ENCODE results near the gene ZRANB1.
A peak's percentile ranks its signal among the peaks of the same experiment; 100 is the strongest.

Gene ZRANB1

GRCh38 chr10:125005312-125006187 is 63.6 kb downstream of the ZRANB1 start:
- DNase-seq (ENCODE audit: low spot score): no peak

- DNase-seq (ENCODE audit: low spot score): no peak
Observed at GRCh38 chr10:125006188-125006680, 64.3 kb downstream of the ZRANB1 start.

- DNase-seq (ENCODE audit: low spot score): peak; percentile 95
Observed at GRCh38 chr10:125006921-125007426, 65.1 kb downstream of the ZRANB1 start.

GRCh38 chr10:125007436-125007835 is 65.5 kb downstream of the ZRANB1 start:
- no peak for DNase-seq (ENCODE audit: low spot score)

GRCh38 chr10:125008689-125009638 is 67.0 kb downstream of the ZRANB1 start:
- no peak for DNase-seq (ENCODE audit: low spot score)

- no peak for DNase-seq (ENCODE audit: low spot score)
Observed at GRCh38 chr10:125009661-125010161, 67.8 kb downstream of the ZRANB1 start.

- no peak for DNase-seq (ENCODE audit: low spot score)
Observed at GRCh38 chr10:125010362-125010761, 68.4 kb downstream of the ZRANB1 start.

GRCh38 chr10:125011171-125011925 is 69.4 kb downstream of the ZRANB1 start:
- no peak for DNase-seq (ENCODE audit: low spot score)

- no peak for DNase-seq (ENCODE audit: low spot score)
Observed at GRCh38 chr10:125011926-125012705, 70.2 kb downstream of the ZRANB1 start.

- DNase-seq (ENCODE audit: low spot score): no peak
Observed at GRCh38 chr10:125012851-125013528, 71.1 kb downstream of the ZRANB1 start.

- no peak for DNase-seq (ENCODE audit: low spot score)
Observed at GRCh38 chr10:125013529-125013872, 71.6 kb downstream of the ZRANB1 start.

- no peak for DNase-seq (ENCODE audit: low spot score)
Observed at GRCh38 chr10:125014086-125014830, 72.3 kb downstream of the ZRANB1 start.

- no peak for DNase-seq (ENCODE audit: low spot score)
Observed at GRCh38 chr10:125014836-125015355, 73.0 kb downstream of the ZRANB1 start.

- DNase-seq (ENCODE audit: low spot score): peak; percentile 43
Observed at GRCh38 chr10:125015356-125015944, 73.5 kb downstream of the ZRANB1 start.

GRCh38 chr10:125016123-125016522 is 74.2 kb downstream of the ZRANB1 start:
- DNase-seq (ENCODE audit: low spot score): no peak

- DNase-seq (ENCODE audit: low spot score): no peak
Observed at GRCh38 chr10:125016611-125017202, 74.8 kb downstream of the ZRANB1 start.

- DNase-seq (ENCODE audit: low spot score): no peak
Observed at GRCh38 chr10:125017547-125018298, 75.8 kb downstream of the ZRANB1 start.

Measured in AG08395 (cell line).